Tibial nerve (tissue), 4 donors: ENCODE results near the gene ARF3. TPM values are rescaled to one million over a fixed set of nuclear protein-coding genes. Genes with fewer than 3 reads are reported as not detected.

Source experiments
- DNase-seq, 2 donors: peaks; one replicate each; pipeline ENCODE4 v3.0.0-alpha.2; 2019; ENCODE audit warnings: low spot score in 2 of 2
- H3K27ac ChIP-seq, 4 donors: fragments of 200-600 bp; sonication (generic) in 3 of 4; one replicate each; pipeline ENCODE4 v1.5.1; 2017 to 2019; ENCODE audit warnings: mild to moderate bottlenecking in 1 of 4
- H3K27me3 ChIP-seq, 2 donors: fragments of 200-600 bp; sonication (generic) in 1 of 2; one replicate each; pipeline versions ENCODE4 v1.5.1 to v1.6.0; 2017 to 2019
- H3K36me3 ChIP-seq, 3 donors: fragments of 200-600 bp; sonication (generic); one replicate each; pipeline ENCODE4 v1.5.1; 2018 to 2019
- H3K4me1 ChIP-seq, 4 donors: fragments of 200-600 bp; sonication (generic) in 3 of 4; one replicate each; pipeline ENCODE4 v1.5.1; 2017 to 2019
- H3K4me3 ChIP-seq, 4 donors: fragments of 200-600 bp; sonication (generic) in 3 of 4; one replicate each; pipeline ENCODE4 v1.5.1; 2017 to 2019; ENCODE audit warnings: mild to moderate bottlenecking in 1 of 4, moderate library complexity in 1 of 4
- H3K9me3 ChIP-seq, 4 donors: fragments of 200-600 bp; sonication (generic) in 3 of 4; one replicate each; pipeline ENCODE4 v1.5.1; 2017 to 2019
- CTCF ChIP-seq, 5 experiments: fragments of 200-600 bp in 3 of 5; fragments of 450-650 bp in 2 of 5; sonication (generic) in 3 of 5; IDR thresholded peaks; one replicate each; pipeline ENCODE4 v1.5.1; 2016 to 2019; ENCODE audit warnings: antibody characterized with exemption in 5 of 5, mild to moderate bottlenecking in 3 of 5, moderate library complexity in 2 of 5
- EP300 ChIP-seq, 2 donors: sonication (generic); formaldehyde crosslinking; IDR thresholded peaks; one replicate each; pipeline ENCODE4 v1.6.1; 2017; ENCODE audit warnings: antibody characterized with exemption in 2 of 2, mild to moderate bottlenecking in 1 of 2
- POLR2A ChIP-seq, 2 donors: fragments of 450-650 bp; IDR thresholded peaks; one replicate each; pipeline ENCODE4 v1.6.1; 2017; ENCODE audit warnings: antibody characterized with exemption in 2 of 2, mild to moderate bottlenecking in 2 of 2, moderate library complexity in 2 of 2
- WGBS, 2 donors: methylation state at CpG; one replicate each; pipeline ENCODE4 v1.1.5; 2018; 5-methylcytosine and 5-hydroxymethylcytosine counted together
- total RNA-seq, 4 donors: library from RNA; depleted of rRNA; stranded (reverse); fragments of >200 nt; gene quantifications; one replicate each; pipeline ENCODE4 v1.1.0, GENCODE V29; 2016

ARF3 gene
- total RNA-seq, 4 donors from 2014 or later = 45.3 to 55.2 (median 49.3) TPM

GRCh38 chr12:48927261-48927660, 30.0 kb downstream of the ARF3 start:
- DNase-seq = no peak
- Histone ChIP-seq H3K27ac (no peak overlapping the region), H3K36me3 (peaks cover 0 to 26% (median 0%) of the 10 kb centered on the region in 3 donors), H3K27me3 (no peaks in the 10 kb centered on the region), H3K4me3 (no peak overlapping the region), H3K4me1 (peaks cover 0 to 18% (median 2%) of the 10 kb centered on the region in 4 donors), H3K9me3 (no peaks in the 10 kb centered on the region)
- 97 to 98% methylated on average over 2 of the region's 2 CpGs for whole genome bisulfite sequencing, 2 donors
- no peak for TF ChIP-seq EP300 (IDR thresholded peaks at IDR 0.05)
- no peak for TF ChIP-seq CTCF (IDR thresholded peaks at IDR 0.05)
- TF ChIP-seq POLR2A (IDR thresholded peaks at IDR 0.05) = no peak

GRCh38 chr12:48925304-48926011, 31.8 kb downstream of the ARF3 start, which contains the start of gene FKBP11:
FKBP11 (minus strand) TSS chr12:48925492; CDS start chr12:48925428, 64 bp downstream.
- Histone ChIP-seq H3K36me3 (peaks cover 0 to 15% (median 0%) of the 10 kb centered on the region in 3 donors), H3K4me1 (peaks cover 0 to 18% (median 2%) of the 10 kb centered on the region in 4 donors), H3K4me3 (peak within 1 kb of the TSS; percentile 53 to 90 (median 76)), H3K27me3 (no peaks in the 10 kb centered on the region), H3K9me3 (no peaks in the 10 kb centered on the region), H3K27ac (peak within 1 kb of the TSS in 3 of 4 donors; percentile 24 to 86 (median 77))
- peak; percentile 21 to 26 for DNase-seq
- WGBS, 2 donors = 4 to 5% methylated on average over 31 to 33 of the region's 38 CpGs
- TF ChIP-seq EP300 (IDR thresholded peaks at IDR 0.05) (peak in 1 of 2 donors; percentile 43), POLR2A (IDR thresholded peaks at IDR 0.05) (no peak), CTCF (IDR thresholded peaks at IDR 0.05) (no peak)

GRCh38 chr12:48924617-48925303, 32.5 kb downstream of the ARF3 start:
- Histone ChIP-seq H3K27ac (peak overlapping the region in 2 of 4 donors; percentile 77 to 86), H3K27me3 (no peaks in the 10 kb centered on the region), H3K36me3 (peaks cover 0 to 14% (median 0%) of the 10 kb centered on the region in 3 donors), H3K9me3 (no peaks in the 10 kb centered on the region), H3K4me1 (peaks cover 0 to 18% (median 2%) of the 10 kb centered on the region in 4 donors), H3K4me3 (peak overlapping the region; percentile 53 to 90 (median 76))
- peak in 1 of 2 donors; percentile 25 for DNase-seq
- no peak for TF ChIP-seq EP300 (IDR thresholded peaks at IDR 0.05)
- TF ChIP-seq CTCF (IDR thresholded peaks at IDR 0.05) = peak; percentile 32 to 58 (median 48)
- WGBS, 2 donors = 2 to 3% methylated on average over 30 to 42 of the region's 43 CpGs

- Histone ChIP-seq H3K4me1 (peaks cover 0 to 18% (median 2%) of the 10 kb centered on the region in 4 donors), H3K36me3 (peaks cover 0 to 5% (median 0%) of the 10 kb centered on the region in 3 donors), H3K27ac (no peak overlapping the region), H3K27me3 (no peaks in the 10 kb centered on the region), H3K4me3 (no peak overlapping the region), H3K9me3 (no peaks in the 10 kb centered on the region)
- 77 to 78% methylated on average over 3 of the region's 3 CpGs for WGBS, 2 donors
- no peak for DNase-seq
- no peak for TF ChIP-seq POLR2A (IDR thresholded peaks at IDR 0.05)
- no peak for TF ChIP-seq CTCF (IDR thresholded peaks at IDR 0.05)
- no peak for TF ChIP-seq EP300 (IDR thresholded peaks at IDR 0.05)
Observed at GRCh38 chr12:48923117-48923516, 34.2 kb downstream of the ARF3 start.
